Amygdala (tissue), 56 donors: Measurements from ENCODE around the gene AP1S3.
"Not testable (repeated sequence)": the region's sequence is repeated elsewhere in the genome, so short reads cannot be mapped to it uniquely, and the experiment has no call there.

Source experiments
- DNase-seq, 56 donors: peaks; one replicate each; lab custom pipeline; 2025; lab: John Stamatoyannopoulos, UW

Gene AP1S3

DNA sequence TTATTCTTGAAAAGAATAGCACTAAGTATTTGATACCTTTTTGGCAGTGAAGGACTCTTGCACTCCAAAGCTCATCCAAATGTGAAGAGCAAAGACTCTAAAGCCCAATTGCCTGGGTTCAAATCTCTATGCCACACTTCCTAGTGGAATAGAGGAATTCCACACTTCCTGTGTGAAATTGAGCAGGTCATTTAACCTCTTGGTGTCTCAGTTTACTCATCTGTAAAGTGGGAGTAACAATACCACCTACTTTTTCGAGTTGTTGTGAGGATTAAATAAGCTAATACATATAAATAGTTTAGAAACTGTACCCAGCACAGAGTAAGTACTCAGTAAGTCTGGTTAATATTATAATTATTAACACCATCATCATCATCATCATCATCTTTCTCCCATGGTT is 72.6 kb downstream of the AP1S3 start:
- DNase-seq, result no peak

DNA sequence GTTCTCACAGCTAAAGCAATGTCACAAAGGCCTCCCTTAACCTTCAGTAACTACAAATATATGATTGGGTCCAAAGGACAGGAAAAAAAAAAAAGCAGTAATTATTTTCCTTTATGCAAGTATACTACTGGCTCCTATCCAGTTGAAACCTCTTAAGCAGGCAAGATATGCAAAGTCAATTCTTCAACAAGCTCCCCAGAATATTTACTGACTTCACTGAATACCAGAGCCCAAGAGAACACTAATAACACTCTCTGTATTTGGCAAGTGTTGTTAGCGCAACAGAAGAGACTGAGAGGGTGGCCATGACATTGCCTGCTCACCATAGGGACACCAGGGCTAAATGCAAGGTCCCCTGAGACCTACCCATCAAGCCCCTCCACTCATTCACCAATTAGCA is 74.5 kb downstream of the AP1S3 start:
- DNase-seq, result no peak

DNA sequence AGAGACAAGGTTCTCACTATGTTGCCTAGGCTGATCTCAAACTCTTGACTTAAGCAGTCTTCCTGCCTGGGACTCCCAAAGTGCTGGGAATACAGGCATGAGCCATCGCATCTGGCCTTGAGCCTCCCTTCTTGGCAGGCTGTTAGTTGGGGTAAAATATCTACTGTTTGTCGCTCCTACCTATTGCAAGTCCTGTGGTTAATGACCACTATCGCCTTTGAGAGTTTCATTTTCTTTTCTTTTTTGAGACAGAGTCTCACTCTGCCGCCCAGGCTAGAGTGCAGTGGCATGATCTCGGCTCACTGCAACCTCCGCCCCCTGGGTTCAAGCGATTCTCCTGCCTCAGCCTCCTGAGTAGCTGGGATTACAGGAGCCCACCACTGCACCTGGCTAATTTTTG is 75.6 kb downstream of the AP1S3 start:
- not testable (repeated sequence) for DNase-seq

DNA sequence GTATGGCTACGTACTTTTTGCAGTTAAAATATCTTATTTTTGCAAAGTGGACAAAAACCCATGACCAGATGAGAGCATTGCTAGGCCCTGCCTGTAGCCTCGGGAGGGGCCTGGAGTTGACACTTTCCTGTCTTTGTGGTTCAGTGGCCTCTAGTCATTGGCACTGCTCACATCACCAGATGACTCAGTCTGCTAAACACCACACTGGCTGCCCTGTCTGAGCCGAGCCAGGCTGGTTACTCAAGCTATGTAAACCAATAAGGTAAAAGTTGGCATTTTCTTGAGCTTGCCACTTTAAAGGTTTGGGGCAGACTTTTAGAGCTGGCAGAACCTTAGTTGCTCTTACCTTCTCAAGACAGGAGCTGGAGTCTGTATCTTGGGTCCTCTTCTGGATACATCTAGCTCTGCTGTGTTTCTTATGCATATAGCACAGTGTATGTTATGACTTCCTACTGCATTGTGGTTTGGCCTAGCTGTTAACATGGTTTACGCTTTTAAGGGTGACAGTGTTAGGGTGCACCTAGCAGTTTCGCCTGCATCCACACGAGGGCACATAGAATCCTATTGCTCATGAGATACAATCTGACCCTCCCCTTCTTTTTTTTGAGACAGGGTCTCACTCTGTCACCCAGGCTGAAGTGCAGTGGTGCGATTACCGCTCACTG is 76.4 kb downstream of the AP1S3 start:
- no peak for DNase-seq

DNA sequence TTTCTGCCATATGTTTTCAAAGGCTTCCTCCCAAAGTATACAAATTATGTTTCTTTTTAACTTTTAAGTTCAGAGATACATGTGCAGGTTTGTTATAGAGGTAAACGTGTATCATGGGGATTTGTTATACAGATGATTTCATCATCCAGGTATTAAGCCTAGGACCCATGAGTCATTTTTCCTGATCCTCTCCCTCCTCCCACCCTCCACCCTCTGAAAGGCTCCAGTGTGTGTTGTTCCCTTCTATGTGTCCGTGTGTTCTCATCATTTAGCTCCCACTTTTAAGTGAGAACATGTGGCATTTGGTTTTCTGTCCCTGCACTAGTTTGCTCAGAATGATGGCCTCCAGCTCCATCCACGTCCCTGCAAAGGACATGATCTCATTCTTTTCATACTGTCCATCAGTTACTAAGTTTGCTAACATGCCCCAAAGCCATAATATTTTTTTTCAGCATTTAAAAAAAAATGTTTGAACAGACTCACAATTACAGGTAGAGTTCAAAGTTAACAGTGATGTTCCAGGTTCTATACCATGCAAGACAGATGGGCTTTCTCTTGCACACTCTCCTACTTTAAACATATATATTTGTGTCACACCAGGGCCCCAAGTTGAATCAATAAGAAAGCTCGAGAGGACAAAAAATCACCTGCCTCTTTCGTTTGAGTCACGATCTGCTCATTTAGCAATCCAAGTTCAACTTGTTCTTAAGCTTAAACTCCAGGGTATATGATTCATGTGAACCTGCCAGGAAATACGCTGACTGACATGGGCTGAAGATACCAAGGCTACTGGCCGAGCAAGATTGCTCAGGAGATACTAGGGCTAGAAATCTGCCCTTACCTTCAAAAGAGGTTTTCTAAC is 77.6 kb downstream of the AP1S3 start:
- no peak for DNase-seq

DNA sequence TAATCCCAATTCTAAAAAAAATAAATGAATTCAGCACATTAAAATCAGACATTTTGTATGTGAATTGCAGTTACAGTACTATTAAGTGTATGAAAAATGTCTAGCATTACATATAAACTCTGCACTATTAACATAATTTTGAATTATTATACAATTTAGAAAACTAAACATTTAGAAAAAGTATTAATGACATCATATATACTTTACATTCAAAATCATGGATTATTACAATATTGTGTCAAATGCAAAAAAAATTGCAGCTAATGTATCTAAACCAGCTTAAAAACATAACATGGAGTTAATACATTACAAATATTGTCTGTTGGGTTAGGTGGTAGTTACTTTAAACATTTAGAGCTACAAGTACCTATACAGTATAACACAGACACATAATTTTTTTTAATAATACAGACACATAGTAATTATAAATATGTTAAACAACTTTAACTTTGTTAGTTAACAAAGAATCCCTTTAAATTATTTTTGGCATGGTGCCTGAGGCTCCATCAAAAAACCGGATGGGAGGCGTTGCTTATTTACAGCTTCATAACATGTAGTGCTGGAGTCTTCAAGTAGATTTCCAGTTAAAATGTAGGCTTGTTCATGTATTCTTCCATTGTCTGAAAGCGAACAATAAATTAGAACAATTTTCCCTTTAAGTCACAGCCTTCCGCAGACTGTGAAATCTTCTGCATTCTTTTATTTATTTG is 79.1 kb downstream of the AP1S3 start:
- no peak for DNase-seq

DNA sequence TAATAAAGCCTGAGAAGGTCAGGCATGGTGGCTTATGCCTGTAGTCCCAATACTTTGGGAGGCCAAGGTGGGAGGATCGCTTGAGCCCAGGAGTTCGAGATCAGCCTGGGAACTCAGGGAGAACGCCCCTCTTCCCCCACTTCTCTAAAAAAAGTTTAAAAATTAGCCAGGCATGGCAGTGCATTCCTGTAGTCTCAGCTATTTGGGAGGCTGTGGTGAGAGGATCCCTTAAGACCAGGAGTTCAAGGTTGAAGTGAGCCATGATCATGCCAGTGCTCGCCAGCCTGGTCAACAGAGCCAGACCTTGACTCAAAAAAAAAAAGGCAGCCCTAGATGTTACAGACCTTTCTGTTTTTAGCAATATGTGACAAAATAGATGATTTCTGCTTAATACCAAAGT is 83.4 kb downstream of the AP1S3 start:
- DNase-seq, result no peak

DNA sequence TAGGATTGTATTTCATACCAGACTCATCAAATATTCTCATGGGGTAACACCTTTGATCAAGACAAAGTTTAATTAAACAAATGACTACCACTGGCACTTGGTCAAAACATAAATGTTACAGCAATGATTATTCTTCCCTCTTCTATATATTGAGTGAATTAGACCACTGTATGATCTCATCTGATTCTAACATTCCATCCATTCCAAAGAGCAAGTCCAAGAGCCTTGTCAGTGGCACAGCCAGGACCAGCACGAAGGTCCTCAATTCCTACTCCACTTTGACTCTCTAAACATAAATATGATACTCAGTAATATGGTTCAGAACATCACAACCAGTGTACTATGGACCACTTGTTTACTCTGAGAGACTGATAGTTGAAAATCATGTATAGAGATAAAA is 86.4 kb downstream of the AP1S3 start:
- no peak for DNase-seq

DNA sequence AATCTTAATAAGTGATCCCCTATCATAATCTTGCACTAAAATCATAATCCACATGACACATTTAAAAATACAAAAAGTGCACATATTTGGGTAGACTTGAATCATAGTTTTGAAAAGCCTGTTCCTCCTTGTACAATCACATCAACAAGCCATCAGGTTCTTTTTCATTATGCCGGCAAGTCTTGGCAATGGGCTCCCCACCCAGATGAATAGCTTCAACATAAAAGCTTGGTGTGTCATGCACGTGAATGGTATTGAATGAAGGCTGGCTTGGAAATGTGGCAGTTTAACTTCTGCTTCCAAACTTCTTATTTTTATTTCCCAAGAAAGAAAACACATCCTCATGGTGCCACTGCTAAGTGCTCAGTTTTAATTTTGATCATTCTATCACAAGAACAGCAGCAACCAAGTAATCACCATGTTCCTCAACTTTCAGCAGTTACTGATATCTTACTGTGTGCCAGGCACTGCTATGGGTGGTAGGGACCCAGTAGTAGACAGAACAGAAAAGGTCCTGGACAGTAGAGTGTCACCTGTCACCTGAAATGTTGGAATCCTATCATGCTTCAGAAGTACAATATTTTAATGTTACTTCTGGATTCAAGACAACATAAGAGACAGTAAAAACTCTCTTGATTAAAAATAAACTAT is 89.9 kb downstream of the AP1S3 start:
- DNase-seq, result no peak

DNA sequence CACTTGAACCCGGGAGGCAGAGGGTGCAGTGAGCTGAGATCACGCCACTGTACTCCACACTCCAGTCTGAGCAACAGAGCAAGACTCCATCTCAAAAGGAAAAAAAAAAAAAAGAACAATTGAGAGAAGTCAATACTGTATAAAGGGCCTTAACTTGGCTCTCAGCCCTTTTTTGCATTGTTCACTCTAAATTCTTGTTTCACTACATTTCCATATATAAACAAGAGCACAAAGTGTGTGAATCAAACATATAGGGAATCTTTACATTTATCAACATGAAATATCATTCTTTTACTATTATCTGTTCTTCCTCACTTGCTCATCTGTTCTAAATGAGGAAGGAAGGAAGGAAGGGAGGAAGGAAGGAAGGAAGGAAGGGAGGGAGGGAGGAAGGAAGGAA is 90.8 kb downstream of the AP1S3 start:
- no peak for DNase-seq

DNA sequence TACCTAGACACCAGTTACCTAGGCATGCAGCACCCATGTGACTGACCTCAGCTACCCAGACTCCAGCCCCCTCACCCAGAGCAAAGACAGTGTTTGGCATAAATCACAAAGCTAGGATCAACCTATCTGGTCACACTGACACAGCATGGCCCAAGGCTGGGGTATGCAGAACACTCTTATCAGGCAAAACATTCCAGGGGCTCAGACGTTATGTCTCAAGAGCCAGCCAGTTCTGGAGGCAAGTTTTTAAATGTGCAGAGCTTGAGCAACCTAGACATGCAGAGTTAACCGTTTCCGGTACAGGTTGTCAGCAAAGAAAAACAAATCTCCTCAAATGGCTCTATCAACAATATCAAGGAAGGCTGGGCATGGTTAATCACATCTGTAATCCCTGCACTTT is 92.8 kb downstream of the AP1S3 start:
- DNase-seq, result no peak

DNA sequence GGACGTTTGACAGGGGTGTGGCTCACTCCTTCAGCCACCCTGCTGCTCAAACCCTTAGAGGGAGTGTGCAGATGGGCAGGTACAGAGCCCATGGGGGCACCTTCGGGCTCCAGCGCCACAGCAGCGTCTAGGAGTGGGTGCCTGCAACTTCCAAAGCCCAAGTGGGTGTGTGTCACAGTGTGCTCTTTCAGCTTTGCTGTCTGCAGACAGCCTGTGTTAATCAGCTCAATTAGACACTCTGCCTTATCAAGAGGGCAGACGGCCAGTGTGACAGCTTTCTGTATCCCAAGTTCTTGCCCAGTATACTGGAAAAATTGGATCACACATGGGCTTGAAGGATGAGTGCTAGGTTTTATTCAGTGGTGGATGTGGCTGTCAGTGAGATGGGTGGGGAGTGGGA is 96.7 kb downstream of the AP1S3 start:
- DNase-seq, result no peak

DNA sequence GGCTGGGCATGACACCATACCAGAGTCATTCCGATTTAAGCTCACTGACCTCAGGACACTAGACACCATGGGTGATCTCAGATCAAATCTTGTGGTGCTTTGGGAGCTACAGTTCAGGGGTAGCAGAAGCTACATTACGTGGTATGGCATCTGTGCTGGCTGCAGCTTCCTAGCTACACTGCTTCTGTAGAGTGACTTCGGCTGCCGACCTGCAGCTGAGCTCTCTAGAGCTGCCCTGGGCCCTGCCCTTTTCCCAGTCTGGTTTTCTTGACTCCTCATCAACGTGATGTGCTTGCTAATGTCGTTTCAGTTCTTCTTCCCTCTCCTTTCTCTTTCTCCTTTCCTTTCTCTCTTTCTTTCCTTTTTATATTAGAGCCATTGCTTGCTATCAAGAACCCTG is 100.2 kb downstream of the AP1S3 start:
- no peak for DNase-seq

DNA sequence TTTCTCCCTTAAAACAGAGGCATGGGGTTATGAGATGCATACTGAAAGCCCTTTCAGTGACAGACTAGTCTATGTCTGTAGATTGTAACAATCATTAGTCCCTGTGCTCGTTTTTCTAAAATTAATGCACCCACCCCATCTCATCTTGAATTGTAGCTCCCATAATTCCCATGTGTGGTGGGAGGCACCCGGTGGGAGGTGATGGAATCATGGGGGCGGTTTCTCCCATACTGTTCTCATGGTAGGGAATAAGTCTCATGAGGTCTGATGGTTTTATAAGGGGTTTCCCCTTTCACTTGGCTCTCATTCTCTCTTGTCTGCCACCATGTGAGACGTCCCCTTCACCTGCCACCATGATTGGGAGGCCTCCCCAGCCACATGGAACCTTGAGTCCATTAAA is 100.9 kb downstream of the AP1S3 start:
- no peak for DNase-seq

DNA sequence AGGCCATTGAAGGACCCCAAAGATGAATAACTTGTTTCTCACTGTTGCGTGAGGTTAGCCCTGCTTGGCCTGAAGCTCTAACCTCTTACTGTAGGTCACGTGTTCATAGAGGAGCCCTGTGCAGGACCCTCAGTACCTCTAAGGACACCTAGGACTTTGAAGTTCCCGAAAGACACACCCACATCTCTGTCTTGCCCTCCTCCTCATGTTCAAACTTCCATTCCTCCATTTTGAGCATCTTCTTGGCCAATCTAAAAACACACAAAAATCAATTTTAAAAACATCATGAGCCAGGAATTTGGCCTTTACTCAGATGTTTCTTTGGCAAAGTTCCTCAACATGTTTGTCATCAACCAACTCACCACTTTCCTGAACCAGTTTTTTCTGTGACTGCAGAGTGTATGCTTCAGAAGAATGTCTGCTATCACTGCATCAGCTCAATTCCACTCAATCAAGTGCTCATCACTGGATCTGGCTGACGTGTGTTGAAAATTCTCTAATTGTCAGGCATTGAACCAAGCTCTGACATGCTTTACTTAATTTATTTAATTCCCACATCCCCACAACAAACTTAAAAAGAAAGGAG is 101.6 kb downstream of the AP1S3 start:
- no peak for DNase-seq

DNA sequence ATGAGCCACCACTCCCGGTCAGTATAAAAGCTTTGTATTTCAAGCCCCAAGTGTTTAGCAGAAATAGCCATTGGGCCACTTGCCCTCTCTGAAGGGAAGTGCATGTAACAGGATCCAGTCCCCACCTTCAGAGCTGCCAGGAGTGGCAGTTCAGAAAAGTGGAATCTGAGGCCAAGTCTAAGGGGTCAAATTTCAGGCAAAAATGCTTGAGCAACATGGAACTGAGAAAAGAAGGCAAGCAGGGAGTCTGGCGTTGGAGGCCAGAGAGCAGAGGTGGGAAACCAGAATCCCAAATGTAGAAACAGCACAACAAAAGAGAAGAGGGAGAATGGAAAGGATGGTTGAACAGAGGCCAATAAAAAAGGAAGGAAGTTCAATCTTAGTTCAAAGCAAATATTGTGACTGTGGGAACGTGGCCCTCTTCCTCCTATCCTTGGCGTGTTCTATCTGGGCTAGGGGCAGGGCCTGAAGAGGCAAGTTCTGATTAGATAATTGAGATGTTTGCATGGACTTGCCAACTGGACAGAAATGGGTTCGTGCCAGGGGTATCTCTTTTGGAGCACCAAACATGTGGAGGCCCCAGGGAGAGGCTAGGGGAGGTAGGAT is 102.2 kb downstream of the AP1S3 start:
- DNase-seq, result no peak

DNA sequence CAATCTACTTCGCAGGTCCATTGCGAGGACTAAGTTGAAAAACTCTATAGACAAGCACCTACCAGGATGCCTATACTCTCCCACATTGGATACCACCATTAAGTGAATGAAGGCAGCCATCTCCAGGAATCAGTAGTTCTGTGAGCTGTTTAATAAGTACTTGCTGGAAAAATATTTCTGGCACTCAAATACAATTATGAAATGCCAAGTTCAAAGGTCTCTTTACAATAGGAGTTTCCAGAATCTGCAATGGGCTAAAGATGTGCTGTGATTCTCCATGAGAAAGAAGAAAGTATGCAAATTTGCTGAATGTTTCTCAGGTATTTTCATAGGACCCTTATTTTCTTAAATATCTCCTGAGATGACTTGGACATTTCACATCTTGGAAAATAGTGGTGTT is 103.0 kb downstream of the AP1S3 start:
- DNase-seq, result no peak

DNA sequence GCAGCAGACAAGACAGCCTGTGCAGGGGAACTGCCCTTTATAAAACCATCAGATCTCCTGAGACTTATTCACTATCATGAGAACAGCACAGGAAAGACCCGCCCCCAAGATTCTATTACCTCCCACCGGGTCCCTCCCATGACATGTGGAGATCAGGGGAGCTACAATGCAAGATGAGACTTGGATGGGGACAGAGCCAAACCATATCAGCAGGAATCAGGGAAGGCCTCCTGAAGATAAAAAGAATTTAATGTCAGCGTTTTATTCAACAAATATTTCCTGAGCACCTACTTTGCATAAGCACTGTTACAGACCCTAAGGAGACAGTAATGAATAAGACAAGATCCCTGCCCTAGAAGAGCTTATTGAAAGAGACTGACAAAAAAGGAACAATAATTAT is 105.0 kb downstream of the AP1S3 start:
- DNase-seq, result no peak

DNA sequence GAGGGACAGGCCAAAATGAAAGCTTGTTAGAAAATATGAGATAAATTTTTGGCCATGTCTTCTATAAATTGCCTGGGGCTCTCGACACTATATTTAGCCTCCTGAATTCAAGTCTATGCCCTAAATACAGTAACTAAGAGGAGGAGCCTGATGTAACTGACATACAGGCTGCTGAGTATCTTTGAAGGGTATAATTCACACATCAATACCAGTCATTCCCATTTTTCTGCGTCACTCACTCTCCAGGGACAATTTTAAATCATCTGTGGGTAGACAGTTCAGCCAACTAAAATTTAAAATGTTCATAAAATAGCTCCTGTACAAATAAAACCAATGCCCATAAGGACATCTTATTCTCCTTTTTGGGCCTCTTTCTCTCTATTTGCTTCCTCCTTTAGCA is 105.9 kb downstream of the AP1S3 start:
- no peak for DNase-seq

DNA sequence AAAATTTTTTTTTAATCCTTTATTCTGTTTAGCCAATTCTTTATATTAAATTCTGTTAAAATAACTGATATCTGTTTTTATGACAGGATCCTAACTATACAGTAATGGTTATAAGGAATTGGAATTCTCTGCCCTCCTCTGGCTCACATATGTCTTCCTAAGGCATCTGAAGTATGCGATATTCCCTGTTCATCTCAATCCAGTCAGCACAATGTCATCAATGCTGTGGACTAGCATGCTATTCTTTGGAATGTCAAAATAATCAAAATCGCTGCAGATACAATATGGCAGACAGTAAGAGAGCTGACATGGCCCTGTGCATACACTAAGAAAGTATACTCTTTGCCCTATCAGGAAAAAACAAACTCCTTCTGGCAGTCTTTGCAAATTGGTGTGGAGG is 107.6 kb downstream of the AP1S3 start:
- no peak for DNase-seq
